Globus pallidus (tissue), 1 donor: Measurements from ENCODE around the gene DYSF.
"Not testable (repeated sequence)": the region's sequence is repeated elsewhere in the genome, so short reads cannot be mapped to it uniquely, and the experiment has no call there.

Experiments used
- DNase-seq: peaks from one replicate; pipeline ENCODE4 v3.0.0-alpha.2; 2015; ENCODE audit warnings: low spot score

The DYSF gene

GRCh38 chr2:71472019-71472418 is 18.7 kb downstream of the DYSF start:
- no peak for DNase-seq

GRCh38 chr2:71473346-71474031 is 20.1 kb downstream of the DYSF start:
- no peak for DNase-seq

GRCh38 chr2:71474116-71474743 is 20.9 kb downstream of the DYSF start:
- DNase-seq = no peak

GRCh38 chr2:71474744-71475397 is 21.5 kb downstream of the DYSF start:
- DNase-seq = no peak

- DNase-seq = no peak
Observed at GRCh38 chr2:71476495-71476894, 23.1 kb downstream of the DYSF start.

DNA sequence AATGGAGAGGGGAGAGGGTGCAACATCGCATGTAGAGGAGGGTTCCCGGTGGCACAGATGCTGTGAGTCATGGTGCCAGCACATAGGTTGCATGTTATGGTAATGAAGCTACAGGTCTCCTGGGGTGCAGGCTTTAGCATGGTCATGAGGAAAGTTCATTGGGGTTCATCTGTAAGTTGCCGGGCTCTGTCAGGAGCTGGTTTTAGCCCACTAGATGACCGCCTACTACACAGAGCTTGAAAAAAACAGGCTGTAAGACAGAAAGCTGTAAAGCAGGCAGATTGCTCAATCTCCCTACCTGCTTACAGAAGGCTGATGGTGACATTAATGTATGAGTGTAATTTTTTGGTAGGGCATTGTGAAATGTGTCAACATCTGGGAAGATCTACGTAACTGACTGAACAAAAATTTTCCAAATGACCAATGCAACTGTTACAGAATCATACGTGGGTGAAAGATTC is 23.9 kb downstream of the DYSF start:
- DNase-seq = no peak

- no peak for DNase-seq
Observed at GRCh38 chr2:71478806-71479205, 25.4 kb downstream of the DYSF start.

DNA sequence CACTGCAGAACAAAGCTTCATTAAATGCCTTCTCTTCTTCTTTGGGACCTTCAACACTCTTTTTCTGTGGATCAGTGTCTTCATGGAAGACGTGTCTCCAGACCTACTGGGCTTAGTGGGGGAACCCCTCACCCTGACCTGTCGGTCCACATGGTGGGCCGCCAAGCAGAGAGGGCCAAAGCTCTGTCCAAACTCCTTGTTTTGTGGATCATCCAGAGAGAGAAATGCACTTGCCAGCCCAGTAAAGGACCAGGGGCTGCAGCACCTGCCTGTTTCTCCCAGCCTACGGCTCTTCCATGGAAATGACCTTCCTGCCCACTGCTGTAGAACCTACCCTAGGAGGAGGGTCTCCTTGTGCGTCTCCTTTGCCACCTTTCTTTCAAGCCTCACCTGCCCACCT is 25.9 kb downstream of the DYSF start:
- DNase-seq = no peak

- DNase-seq = no peak
Observed at GRCh38 chr2:71481111-71481510, 27.8 kb downstream of the DYSF start.

DNA sequence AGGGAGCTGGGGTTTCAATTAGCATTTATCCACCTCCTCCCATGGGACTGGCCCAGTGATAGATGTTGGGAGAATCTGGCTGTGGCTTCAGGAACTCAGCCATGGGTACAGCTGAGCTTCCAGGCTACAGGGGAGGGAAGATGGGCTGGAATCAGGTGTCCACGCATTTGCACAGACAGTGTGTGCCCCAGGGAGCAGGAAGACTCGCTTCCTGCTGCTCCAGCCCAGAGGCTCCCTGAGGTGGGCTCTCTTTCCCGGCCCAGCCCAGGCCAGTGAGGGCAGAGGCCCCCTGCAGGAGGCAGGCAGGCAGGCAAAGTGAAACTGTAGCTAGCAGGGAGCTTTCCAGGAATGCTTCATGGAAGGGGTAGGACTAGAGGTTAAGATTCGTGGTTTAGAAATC is 28.7 kb downstream of the DYSF start:
- DNase-seq = no peak

DNA sequence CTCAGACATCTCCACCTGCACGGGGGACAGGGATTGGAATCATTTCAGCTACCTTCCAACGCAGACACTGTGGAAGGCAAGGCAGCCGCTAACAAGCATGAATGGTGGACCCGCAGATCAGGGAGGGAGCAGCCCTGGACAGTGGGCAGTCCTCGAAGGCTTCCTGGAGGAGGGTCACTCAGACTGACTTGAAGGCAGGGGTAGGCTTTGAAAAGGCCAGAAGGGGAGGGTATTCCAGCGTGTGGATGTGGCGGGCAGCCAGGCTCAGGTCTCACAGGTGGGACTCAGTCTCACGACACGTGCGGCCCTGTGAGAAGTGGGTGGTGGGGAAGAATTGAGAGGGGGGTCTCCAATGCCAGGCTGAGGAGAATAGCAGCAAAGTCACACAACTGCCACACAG is 29.9 kb downstream of the DYSF start:
- no peak for DNase-seq

DNA sequence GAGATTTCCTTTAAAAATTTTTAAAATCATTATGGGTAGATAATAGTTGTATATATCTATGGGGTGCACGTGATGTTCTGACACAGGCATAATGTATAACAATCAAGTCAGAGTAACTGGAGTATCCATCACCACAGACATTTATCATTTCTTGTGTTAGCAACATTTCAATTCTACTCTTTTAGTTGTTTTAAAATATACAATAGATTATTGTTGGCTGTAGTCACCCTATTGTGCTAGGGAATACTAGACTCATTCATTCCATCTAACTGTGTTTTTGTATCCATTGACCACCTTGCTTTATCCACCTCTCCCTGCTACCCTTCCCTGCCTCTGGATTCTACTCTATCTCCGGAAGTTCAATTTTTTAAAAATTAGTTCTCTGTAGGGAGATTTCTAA is 31.0 kb downstream of the DYSF start:
- DNase-seq = no peak

DNA sequence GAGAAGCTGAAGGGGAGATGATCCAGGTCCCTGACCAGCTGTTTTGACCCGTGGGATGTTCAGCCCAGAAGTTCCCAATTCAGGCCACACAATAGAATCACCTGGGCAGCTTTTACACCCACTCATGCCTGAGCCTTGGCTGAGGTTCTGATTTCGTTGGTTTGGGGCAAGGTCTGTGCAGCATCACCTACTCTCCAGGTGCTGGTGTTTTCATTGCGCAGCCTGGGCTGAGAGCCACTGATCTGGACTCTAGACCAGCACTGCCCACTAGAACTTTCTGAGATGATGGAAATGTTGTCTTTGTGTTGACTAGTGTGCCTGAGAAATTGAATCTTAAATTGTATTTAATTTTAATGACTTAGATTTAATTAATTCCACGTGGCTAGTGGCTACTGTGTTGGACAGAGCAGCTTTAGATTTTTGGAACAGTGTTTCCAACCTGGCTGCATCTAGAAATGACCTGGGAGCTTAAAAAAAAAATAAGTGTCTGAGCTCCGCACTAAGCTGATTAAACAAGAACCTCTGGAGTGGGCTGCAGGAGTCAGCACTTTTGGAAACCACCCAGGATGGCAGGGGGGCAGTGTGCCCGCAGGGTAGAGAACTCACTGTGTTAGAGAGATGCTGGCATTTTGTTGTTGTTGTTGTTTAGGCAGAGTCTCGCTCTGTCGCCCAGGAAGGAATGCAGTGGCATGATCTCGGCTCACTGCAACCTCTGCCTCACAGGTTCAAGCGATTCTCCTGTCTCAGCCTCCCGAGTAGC is 33.7 kb downstream of the DYSF start:
- no peak for DNase-seq

DNA sequence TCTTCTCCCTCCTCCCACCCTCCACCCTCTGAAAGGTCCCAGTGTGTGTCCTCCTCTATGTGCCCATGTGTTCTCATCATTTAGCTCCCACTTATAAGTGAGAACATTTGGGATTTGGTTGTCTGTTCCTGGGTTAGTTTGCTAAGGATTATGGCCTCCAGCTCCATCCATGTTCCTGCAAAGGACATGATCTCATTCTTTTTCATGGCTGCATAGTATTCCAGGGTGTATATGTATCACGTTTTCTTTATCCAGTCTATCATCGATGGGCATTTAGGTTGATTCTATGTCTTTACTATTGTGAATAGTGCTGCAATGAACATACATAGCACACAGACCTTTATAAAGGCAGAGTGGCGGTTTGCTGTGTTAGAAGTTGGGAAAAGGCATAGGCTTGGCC is 38.2 kb downstream of the DYSF start:
- DNase-seq = not testable (repeated sequence)

DNA sequence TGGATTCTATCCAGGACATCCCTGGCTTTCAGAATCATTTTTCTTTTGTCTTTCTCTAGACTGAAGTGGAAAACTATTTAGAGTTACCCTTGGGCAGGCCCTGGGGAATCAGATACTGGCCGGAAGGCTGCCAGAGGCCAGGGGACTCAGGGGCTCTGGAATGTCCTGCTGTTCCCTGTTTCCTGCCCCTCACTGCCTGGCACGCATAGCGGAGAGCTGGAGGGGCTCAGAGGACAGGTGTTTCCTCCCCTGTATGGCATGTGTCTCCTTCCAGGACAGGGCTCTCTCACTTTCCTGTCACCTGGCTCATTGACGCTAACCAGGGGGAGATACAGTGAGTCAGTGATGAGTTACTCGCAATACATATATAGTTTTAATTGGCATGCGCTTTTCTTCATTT is 38.8 kb downstream of the DYSF start:
- no peak for DNase-seq

GRCh38 chr2:71494091-71494490 is 40.7 kb downstream of the DYSF start:
- DNase-seq = no peak

DNA sequence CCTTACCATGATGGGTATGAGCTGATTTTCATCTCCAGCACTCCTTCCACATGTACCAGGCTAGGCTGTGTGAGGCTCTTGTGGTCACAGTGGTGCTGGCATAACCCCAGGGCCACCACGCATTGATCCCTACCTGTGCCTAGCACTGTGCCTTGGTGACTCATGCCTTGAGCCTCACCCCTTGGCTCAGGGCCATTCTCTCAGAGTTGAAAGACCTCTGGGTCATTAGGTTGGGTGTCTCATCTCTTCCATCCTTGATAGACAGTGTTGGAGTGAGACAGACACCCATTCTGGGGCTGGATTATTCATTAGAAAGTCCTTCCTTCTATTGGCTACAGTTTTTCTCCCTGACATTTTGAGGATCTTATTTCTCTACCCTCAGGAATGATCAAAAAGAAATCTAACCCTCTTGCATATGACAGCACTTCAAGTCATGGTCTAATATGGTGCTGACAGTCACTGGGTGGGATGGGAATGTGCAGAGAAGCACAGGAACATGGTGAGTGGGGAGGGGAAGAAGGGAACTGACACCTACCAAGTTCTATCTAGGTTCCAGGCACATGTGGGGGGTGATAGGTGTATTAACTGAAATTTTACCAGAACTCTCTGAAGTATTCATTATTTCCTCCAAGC is 41.3 kb downstream of the DYSF start:
- no peak for DNase-seq

DNA sequence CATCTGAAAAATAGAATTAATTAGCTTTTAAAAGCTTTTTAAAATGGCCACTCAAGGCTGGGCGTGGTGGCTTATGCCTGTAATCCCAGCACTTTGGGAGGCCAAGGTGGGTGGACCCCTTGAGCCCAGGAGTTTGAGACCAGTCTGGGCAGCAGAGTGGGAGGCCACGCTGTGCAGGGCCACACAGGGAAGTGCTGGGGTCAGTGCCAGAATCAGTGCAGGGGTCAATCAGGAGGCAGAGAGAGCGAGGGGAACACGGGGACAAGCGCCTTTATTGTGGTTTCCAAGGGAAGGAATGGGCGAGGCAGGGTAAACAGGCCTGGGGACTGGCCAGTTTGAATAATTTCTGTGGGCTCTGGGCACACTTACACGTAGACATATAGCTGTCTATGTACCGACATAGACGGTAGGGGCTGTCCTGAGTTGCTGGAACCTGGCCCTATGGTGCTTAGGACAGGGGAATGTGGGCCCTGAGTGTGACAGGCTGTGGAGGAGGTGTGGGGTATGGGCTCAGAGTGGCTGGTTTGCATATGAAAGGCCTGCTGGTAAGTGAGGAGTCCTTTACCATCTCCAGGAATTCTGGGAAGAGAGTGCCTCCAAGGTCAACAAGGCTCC is 42.9 kb downstream of the DYSF start:
- DNase-seq = no peak

DNA sequence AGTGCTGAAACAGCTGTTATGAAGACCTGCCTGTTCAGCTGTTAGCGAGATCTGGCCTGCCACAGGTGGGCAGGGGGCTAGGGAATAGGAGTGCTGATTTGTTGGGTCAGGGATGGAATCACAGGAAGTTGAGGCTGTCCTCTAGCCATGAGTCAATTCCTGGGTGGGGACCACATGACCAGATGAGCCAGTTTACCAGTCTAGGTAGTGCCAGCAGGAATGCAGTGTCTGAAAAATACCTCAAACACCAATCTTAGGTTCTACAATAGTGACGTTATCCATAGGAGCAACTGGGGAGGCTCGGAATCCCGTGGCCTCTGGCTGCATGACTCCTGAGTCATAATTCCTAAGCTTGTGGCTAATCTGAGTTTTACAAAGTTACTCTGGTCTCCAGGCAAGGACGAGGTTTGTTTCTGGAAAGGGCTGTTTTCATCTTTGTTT is 44.9 kb downstream of the DYSF start:
- DNase-seq = no peak

DNA sequence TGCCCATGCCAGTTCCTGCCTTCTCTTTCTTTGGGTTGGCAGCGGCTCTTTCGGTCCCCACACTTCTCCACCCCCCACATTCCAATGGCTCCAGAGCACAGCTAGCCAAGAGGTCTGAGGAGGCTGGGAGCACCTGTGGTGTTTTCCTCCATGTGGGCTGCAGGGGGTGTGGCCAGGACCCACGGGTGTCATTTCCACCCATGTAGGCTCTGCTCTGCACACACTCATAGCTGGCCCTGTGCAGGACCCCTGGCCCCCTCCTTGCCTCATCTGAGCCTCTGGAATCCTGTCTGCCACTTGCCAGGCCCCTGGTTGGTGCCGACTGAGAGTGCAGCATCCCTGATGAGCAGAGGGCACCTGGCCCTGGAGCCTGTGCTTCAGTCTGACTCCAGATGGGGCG is 46.3 kb downstream of the DYSF start:
- no peak for DNase-seq

GRCh38 chr2:71500426-71501079 is 47.2 kb downstream of the DYSF start:
- DNase-seq = no peak
